Activated T-cell treated with anti-CD3 and anti-CD28 coated beads, Interleukin-2, amount 50 U/mL, for 72 hours (primary cell): ENCODE measurements around the gene TAGLN. TPM values are rescaled to one million over a fixed set of nuclear protein-coding genes. Genes with fewer than 3 reads are reported as not detected.

Experiments
- ATAC-seq, 2 donors: fragments of 150-1000 bp; cut with Tn5 transposase; replicated peaks in 1 of 2; 2 replicates each; pipeline ENCODE4 v1.10.0; 2021; ENCODE audit warnings: moderate library complexity in 2 of 2, mild to moderate bottlenecking in 1 of 2
- DNase-seq, 2 donors: peaks; one replicate each; pipeline ENCODE4 v3.0.0; 2021 to 2022; ENCODE audit warnings: mixed read lengths in 1 of 2
- H3K27ac Mint-ChIP-seq: one replicate; pipeline ENCODE4 v1.8.0; 2022; ENCODE audit warnings: mild to moderate bottlenecking, moderate library complexity, mixed read lengths
- H3K27me3 Mint-ChIP-seq: one replicate; pipeline ENCODE4 v1.8.0; 2022; ENCODE audit warnings: low read depth, mixed read lengths
- H3K36me3 Mint-ChIP-seq, 2 donors: one replicate each; pipeline ENCODE4 v1.8.0; 2022; ENCODE audit warnings: mixed read lengths in 2 of 2, mild to moderate bottlenecking in 1 of 2; ENCODE audit not compliant: insufficient read depth in 2 of 2
- H3K4me1 Mint-ChIP-seq: one replicate; pipeline ENCODE4 v1.8.0; 2022; ENCODE audit warnings: low read depth, mixed read lengths
- H3K4me3 Mint-ChIP-seq, 2 donors: one replicate each; pipeline ENCODE4 v1.8.0; 2022; ENCODE audit warnings: mild to moderate bottlenecking in 2 of 2, mixed read lengths in 2 of 2, moderate library complexity in 2 of 2
- H3K9me3 Mint-ChIP-seq, 2 donors: one replicate each; pipeline ENCODE4 v1.8.0; 2022; ENCODE audit warnings: mixed read lengths in 2 of 2
- total RNA-seq, 2 donors: library from RNA; stranded (reverse); gene quantifications; one replicate each; pipeline ENCODE4 v1.2.3, GENCODE V29; 2022

Gene TAGLN
- total RNA-seq, 2 donors from 2014 or later = 7.2 to 8.9 TPM

DNA sequence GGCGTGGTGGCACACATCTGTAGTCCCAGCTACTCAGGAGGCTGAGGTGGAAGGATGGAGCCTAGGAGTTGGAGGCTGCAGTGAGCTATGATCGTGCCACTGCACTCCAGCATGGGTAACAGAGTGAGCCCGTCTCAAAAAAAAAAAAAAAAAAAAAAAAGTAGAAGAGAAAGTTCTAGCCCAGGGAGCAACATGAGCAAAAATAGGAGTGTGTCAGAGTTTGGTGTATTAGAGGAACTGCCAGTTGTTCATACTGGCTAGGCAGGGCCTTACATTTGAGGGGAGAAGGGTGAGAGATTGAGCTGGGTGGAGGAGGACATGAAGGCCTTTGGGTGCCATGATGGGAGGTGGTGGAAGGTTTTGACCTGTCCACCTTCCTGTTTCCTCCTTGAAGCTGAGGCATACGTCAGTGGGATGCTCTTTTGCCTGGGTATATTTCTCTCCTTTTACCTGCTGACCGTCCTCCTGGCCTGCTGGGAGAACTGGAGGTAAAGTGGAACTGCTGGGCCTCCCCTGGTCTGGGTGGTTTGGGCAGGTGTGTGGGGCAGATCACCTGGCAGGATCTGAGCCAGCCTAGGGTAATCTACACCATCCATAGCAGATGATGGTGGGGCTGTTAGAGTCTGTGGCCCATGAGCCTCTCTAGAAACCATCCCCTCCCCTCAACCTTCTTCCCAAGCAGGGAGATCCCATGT is 13.3 kb upstream of the TAGLN start:
- Mint-ChIP-seq H3K36me3 (peaks cover 0 to 1% of the 10 kb centered on the region in 2 donors), H3K9me3 (no peaks in the 10 kb centered on the region), H3K27me3 (no peaks in the 10 kb centered on the region), H3K27ac (no peak overlapping the region), H3K4me3 (no peak overlapping the region), H3K4me1 (peaks cover 4% of the 10 kb centered on the region)
- ATAC-seq = no peak
- DNase-seq = no peak

DNA sequence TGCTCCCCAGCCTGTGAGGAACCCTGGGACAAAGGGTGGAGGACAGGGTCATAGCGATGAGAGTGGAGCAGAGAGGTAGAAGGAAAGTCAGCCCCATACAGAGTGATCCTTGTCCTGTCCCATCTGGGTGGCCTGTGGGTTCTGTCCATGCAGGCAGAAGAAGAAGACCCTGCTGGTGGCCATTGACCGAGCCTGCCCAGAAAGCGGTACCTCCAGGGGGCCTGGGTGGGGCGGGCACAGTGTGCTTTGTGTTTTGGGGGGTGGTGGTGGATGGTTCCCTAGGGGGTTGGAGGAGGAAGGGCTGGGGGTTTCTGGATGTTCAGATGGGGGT is 12.8 kb upstream of the TAGLN start:
- Mint-ChIP-seq H3K4me3 (no peak overlapping the region), H3K27ac (no peak overlapping the region), H3K36me3 (peaks cover 0 to 1% of the 10 kb centered on the region in 2 donors), H3K9me3 (no peaks in the 10 kb centered on the region), H3K4me1 (no peaks in the 10 kb centered on the region), H3K27me3 (no peaks in the 10 kb centered on the region)
- ATAC-seq (no peak), DNase-seq (no peak)

DNA sequence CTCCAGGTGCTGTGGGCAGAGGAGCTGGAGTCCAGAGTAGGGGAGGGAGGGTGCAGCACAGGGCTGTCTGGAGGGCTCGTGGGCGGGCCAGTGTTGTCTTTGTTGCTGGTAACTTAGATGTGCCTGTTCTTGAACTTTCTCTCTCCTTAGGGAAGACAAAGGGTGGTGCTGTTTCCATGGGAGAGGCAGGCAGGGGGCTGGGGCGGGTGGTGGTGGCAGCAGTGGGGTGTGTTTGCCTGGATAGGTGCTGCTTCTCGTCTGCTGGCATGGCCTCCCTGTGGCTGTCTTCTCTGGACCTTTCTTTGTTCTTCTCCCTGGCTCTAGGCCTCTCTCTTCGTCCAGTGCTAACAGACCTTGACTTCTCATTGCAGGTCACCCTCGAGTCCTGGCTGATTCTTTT is 12.2 kb upstream of the TAGLN start:
- DNase-seq = no peak
- Mint-ChIP-seq H3K27me3 (no peaks in the 10 kb centered on the region), H3K4me1 (no peaks in the 10 kb centered on the region), H3K4me3 (no peak overlapping the region), H3K36me3 (peaks cover 0 to 1% of the 10 kb centered on the region in 2 donors), H3K9me3 (no peaks in the 10 kb centered on the region), H3K27ac (no peak overlapping the region)
- no peak for ATAC-seq

DNA sequence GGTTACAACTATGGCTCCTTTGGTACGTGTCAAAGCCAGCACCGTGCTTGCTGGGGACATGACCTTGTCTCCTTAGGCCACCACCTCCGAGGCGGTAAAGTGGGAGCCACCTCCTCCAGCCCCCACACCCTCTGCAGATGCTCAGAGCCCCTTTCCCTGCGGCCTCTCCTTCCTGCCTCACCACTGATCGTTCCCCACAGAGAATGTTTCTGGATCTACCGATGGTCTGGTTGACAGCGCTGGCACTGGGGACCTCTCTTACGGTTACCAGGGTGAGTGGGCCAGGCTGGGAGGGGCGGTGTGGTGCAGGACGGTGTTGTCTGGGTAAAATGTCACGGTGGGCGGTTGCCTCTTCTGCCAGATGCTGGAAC is 11.8 kb upstream of the TAGLN start:
- no peak overlapping the region for H3K4me3 Mint-ChIP-seq
- no peak overlapping the region for H3K27ac Mint-ChIP-seq
- H3K36me3 Mint-ChIP-seq = peaks cover 0 to 3% of the 10 kb centered on the region in 2 donors
- H3K4me1 Mint-ChIP-seq = no peaks in the 10 kb centered on the region
- no peak for ATAC-seq
- no peaks in the 10 kb centered on the region for H3K27me3 Mint-ChIP-seq
- no peaks in the 10 kb centered on the region for H3K9me3 Mint-ChIP-seq
- DNase-seq = no peak

DNA sequence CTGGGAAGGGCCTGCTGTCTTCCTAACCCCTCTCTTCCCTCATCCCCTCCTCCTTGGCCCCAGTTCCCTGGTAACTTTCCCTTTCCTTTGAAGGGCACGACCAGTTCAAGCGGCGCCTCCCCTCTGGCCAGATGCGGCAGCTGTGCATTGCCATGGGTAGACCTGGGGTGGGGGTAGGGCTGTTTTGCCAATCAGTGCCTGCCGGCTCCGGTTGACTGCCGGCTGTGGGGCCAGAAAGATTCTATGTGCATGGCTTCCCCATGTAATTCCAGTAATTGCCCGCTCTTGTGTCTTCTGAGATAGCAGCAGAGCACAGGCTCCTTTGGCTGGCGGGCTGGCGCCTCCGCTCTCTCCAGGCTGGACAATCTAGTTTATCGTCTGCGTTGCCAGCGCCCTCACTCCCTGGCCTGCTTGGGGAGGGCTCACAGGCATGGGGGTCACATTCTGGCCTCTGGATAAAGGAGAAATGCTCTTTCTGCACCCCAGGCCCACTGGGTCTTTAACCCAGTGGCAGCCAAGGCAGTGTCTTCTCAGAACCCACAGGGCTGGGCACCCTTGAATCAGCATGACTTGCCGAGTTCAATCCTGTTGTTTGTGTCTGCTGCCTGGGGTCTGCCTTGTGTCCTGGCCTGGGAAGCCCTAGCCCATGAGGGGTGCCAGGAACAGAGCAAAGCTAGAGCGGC is 11.2 kb upstream of the TAGLN start:
- ATAC-seq (no peak), DNase-seq (no peak)
- H3K36me3 Mint-ChIP-seq = peaks cover 0 to 3% of the 10 kb centered on the region in 2 donors
- no peak overlapping the region for H3K27ac Mint-ChIP-seq
- no peaks in the 10 kb centered on the region for H3K4me1 Mint-ChIP-seq
- no peaks in the 10 kb centered on the region for H3K27me3 Mint-ChIP-seq
- no peak overlapping the region for H3K4me3 Mint-ChIP-seq
- no peaks in the 10 kb centered on the region for H3K9me3 Mint-ChIP-seq

DNA sequence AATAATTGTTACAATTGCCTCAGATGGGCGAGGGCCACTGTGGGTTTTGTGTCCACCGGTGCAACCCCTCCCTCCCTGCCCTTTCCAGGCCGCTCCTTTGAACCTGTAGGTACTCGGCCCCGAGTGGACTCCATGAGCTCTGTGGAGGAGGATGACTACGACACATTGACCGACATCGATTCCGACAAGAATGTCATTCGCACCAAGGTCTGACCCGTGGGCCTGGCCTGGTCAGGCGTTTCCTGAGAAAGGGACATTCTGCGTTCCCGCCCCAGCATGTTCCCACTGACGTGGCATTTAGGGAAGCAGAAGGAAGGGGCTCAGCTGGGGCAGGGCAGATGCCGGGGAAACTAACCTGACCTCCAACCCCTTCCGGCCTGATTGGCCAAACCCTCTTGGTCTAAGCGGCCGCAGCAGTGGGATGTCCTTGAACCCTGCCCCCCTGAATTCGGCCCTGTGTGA is 10.5 kb upstream of the TAGLN start:
- H3K9me3 Mint-ChIP-seq = no peaks in the 10 kb centered on the region
- no peak overlapping the region for H3K27ac Mint-ChIP-seq
- no peaks in the 10 kb centered on the region for H3K27me3 Mint-ChIP-seq
- H3K4me3 Mint-ChIP-seq = no peak overlapping the region
- no peaks in the 10 kb centered on the region for H3K4me1 Mint-ChIP-seq
- ATAC-seq = no peak
- DNase-seq = no peak
- peaks cover 0 to 4% of the 10 kb centered on the region in 2 donors for H3K36me3 Mint-ChIP-seq

DNA sequence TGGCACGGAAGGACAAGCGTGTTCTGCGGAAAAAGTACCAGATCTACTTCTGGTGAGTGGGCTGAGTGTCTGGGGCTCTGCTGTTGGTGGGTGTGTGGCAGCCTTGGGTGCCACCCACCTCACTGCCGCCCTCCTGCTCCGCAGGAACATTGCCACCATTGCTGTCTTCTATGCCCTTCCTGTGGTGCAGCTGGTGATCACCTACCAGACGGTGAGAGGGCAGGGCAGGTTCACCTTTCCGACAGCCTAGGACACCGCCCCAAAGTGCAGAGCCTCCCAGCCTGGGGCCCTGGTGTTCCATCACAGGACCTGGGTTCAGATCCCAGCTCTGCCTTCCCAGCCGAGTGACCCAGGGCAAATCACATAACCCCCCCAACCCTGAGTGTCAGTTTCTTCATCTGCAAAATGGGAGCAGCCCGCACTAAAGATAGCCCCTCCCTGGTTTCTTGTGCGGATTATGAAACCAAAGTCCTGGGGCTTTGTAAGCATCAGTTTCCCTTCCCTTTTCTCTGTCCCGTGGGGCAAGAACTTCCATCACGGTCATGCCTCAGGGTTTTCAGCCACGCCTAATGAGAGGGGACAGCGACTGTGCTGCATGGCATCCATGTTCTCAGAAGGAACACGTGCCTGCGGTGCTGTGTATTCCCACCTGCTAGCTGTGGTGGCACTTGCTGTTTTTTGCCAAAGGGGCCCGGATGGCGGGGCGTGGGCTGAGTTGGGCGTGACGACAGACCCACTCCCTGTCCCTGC is 9.8 kb upstream of the TAGLN start:
- DNase-seq (no peak), ATAC-seq (no peak)
- Mint-ChIP-seq H3K27ac (no peak overlapping the region), H3K9me3 (no peaks in the 10 kb centered on the region), H3K4me1 (no peaks in the 10 kb centered on the region), H3K4me3 (no peak overlapping the region), H3K36me3 (peaks cover 0 to 4% of the 10 kb centered on the region in 2 donors), H3K27me3 (no peaks in the 10 kb centered on the region)

DNA sequence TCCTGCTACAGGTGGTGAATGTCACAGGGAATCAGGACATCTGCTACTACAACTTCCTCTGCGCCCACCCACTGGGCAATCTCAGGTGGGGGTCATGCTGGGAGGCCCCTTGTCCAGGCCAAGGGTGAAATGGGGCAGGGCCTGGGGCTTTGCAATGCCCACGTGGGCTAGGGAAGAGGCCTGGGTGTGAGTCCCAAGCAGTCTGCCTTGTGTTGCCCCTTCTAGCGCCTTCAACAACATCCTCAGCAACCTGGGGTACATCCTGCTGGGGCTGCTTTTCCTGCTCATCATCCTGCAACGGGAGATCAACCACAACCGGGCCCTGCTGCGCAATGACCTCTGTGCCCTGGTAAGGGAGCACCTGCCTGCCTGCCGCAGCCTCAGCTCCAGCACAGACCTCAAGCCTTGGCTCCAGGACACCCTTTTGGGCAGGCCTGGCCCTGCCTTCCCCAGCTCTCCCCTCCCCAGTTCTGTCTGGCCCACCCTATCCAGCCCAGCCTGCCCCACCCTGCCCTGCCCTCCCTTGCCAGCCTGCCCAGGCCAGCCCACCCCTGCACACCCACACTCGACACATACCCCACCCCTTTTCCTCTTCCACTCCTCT is 9.1 kb upstream of the TAGLN start:
- H3K9me3 Mint-ChIP-seq = no peaks in the 10 kb centered on the region
- H3K4me3 Mint-ChIP-seq = no peak overlapping the region
- H3K27ac Mint-ChIP-seq = no peak overlapping the region
- no peak for ATAC-seq
- DNase-seq = no peak
- H3K27me3 Mint-ChIP-seq = no peaks in the 10 kb centered on the region
- H3K4me1 Mint-ChIP-seq = no peaks in the 10 kb centered on the region
- H3K36me3 Mint-ChIP-seq = peaks cover 0 to 4% of the 10 kb centered on the region in 2 donors

DNA sequence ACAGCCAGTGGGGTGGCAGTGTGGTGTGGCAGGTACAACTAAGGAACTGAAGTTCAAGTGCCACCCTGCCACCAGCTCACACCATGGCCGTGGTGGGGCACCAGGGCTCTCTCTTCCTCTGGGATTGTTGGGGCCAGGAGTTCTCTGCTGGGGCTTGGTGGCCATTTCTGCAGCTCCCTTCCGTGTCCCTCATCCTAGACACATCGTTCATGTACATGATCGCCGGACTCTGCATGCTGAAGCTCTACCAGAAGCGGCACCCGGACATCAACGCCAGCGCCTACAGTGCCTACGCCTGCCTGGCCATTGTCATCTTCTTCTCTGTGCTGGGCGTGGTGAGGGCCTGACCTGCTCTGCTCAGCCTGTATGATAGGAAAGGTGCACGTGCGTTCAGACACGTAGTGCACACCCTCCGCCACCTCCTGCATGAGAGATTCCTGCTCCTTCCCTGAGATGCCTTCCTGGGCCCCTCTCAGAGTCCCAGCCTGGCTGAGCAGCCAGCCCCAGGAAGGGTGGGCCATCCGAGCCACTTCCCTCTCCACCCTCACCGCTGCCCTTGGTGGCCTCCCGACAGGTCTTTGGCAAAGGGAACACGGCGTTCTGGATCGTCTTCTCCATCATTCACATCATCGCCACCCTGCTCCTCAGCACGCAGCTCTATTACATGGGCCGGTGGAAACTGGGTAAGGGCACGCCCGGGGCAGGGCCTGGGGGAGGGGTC is 7.3 kb upstream of the TAGLN start:
- Mint-ChIP-seq H3K27me3 (no peaks in the 10 kb centered on the region), H3K36me3 (peaks cover 0 to 4% of the 10 kb centered on the region in 2 donors), H3K4me1 (no peaks in the 10 kb centered on the region), H3K4me3 (no peak overlapping the region), H3K9me3 (no peaks in the 10 kb centered on the region), H3K27ac (no peak overlapping the region)
- ATAC-seq (no peak), DNase-seq (no peak)

DNA sequence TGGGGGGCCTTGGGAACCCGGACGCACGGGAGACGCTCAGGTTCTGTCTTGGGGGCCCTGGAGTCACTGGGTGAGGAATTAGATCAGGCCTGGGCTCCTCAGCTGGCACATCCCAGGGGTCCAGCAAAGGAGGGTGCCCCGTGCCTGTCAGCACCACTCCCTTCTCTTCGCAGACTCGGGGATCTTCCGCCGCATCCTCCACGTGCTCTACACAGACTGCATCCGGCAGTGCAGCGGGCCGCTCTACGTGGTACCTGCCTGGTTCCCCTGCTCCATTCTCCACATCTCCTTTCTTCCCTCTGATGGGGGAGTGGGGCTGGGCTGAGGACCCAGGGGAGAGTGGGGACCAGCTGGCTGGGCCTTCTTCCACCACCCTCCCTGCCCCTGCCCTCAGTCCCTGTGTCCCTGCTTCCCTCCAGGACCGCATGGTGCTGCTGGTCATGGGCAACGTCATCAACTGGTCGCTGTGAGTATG is 6.7 kb upstream of the TAGLN start:
- Mint-ChIP-seq H3K27me3 (no peaks in the 10 kb centered on the region), H3K9me3 (no peaks in the 10 kb centered on the region), H3K36me3 (peaks cover 0 to 3% of the 10 kb centered on the region in 2 donors), H3K27ac (no peak overlapping the region), H3K4me1 (no peaks in the 10 kb centered on the region), H3K4me3 (no peak overlapping the region)
- DNase-seq = no peak
- no peak for ATAC-seq

DNA sequence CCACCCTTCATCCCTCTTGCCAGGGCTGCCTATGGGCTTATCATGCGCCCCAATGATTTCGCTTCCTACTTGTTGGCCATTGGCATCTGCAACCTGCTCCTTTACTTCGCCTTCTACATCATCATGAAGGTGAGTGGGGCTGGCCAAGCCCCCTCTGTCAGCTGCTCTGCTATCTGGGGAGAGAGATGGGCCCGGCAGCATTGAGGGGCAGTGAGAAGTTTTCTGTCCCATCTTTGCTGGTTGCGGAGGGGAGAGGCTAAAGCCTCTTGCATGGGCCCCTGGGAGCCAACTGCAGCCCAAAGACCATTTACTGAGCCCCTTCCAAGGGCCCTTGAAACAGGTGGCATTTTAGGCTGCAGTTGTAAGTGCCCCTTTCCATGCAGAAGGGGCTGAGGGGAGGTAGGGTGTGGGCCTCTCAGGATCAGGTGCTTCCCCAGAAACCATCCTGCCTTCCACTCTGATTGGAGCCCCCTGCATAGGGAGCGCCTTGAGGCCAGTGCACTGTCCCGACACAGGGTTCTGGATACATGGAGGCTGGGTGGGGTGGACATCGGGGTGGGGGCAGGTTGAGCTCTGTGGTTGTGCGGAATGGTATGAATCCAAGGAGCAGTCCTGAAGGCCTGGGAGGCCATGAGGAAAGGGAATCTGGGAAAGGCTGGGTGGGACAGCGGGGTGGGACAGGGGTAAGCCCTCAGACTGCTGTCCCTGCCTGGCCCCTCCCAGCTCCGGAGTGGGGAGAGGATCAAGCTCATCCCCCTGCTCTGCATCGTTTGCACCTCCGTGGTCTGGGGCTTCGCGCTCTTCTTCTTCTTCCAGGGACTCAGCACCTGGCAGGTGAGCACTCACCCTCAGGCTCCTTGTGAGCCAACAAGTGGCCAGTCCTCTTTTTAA is 5.8 kb upstream of the TAGLN start:
- no peak for DNase-seq
- Mint-ChIP-seq H3K27ac (no peak overlapping the region), H3K4me1 (no peaks in the 10 kb centered on the region), H3K4me3 (no peak overlapping the region), H3K27me3 (no peaks in the 10 kb centered on the region), H3K9me3 (no peaks in the 10 kb centered on the region), H3K36me3 (peaks cover 0 to 3% of the 10 kb centered on the region in 2 donors)
- no peak for ATAC-seq

DNA sequence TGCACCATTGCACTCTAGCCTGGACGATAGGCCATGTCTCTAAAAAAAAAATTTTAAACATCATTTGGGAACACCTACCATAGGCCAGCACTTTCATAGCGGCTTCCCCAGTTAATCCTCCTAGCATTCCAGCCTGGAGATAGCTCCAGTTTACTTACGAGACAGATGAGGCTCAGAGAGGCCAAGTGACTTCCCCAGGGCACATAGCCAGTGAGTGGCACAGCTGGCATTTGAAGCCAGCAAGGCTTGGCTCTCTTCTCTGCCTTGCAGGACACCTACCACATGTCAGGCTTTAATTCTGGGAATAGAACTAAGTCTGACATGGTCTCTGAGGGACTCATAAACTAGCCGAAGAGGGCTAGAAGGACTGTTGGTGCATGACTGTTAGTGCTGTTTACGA is 4.9 kb upstream of the TAGLN start:
- Mint-ChIP-seq H3K36me3 (peaks cover 0 to 3% of the 10 kb centered on the region in 2 donors), H3K4me3 (no peak overlapping the region), H3K9me3 (no peaks in the 10 kb centered on the region), H3K27me3 (no peaks in the 10 kb centered on the region), H3K27ac (no peak overlapping the region), H3K4me1 (no peaks in the 10 kb centered on the region)
- DNase-seq (no peak), ATAC-seq (no peak)
